Stimulated activated CD4-positive, alpha-beta T cell treated with anti-CD3 and anti-CD28 coated beads, Interleukin-15, amount 100 ng/mL, for 1 hour (primary cell): Measurements from ENCODE around the gene USP3.
A peak's percentile ranks its signal among the peaks of the same experiment; 100 is the strongest.

Experiments used
- DNase-seq, 2 donors: peaks; one replicate each; pipeline ENCODE4 v3.0.0-alpha.2; 2020; ENCODE audit warnings: low read depth in 1 of 2, low spot score in 1 of 2

USP3 gene

DNA sequence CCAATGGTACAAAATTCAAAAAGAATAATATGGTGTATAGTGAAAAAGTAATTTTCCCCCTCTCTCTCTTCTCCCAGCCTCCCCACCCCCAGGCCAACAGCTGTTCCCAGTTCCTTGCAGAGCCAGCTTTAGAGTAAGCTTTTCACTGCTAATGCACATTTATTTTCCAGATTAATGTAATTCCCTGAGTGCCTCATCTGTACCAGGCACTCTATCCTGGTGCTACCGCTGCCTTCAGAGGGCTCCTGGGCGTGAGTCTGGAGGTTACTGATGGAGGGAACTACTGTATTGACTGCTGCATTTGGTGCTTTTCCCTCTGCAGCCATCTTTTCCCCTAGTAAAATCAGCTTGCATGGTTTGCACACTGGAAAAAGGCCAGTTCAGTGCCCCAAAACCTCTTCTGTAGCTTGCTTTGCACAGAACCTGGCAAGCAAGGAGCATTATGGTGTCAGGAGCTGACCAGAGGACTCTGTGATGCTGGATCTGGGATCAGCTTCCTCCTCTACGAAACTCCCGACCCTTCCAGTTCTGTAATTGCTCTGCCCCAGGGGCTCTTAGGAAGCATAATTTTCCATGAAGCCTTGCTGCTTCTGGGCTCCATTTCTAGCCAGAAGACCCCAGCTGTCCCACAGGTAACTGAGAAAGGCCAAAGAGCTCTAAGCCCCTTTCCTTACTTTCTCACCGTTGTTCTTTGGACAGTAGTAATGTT is 8.5 kb upstream of the USP3 start:
- DNase-seq = no peak

DNA sequence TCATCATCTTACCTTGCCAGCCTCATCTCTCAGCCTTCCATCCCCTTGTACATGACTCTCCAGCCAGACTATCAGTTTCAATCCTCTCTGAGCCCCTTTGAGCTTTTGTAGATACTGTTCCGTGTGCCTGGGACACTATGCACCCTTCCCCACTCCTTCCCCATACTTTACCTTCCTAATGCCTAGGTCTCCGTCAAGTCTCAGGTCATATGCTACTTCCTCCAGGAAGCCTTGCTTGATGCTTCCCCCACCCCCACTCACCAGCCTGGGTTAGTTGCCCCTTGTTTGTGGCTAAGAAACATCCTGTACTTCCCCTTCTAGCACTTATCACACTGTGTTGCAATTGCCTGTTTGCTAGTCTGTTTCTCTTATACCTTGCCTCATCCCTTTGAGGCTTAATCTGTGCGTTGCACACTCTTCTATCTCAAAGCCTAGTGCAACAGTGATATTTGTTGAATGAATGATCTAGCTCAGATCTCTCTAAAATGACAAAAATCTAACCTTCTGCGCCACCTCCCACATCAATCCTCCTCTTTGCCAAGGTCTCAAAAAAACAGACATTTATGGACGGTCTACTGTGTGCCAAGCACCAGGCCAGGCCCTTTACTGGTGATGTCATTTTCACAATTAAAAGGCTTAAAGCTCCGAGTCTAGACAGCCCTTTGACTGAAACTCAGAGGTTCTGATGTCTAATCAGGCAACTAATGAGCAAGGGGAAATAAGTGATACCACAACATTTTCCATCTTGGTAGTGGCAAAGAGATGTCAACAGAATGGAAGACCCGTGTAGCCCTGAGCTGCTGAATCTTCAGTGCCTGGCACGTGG is 6.5 kb upstream of the USP3 start:
- DNase-seq = peak in 1 of 2 donors; percentile 45

DNA sequence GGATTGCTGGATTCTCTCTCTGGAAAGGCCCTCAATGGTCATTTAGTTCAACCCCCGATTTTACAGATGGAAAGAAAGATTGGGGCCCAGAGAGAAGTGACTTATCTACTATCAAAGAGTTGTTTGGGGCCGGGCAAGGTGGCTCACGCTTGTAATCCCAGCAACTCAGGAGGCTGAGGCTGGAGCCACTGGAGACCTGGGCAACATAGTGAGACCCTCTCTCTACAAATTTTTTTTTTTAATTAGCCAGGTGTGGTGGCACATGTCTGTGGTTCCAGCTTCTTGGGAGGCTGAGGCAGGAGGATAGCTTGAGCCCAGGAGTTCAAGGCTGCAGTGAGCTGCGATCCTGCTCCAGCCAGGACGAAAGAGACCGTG is 5.2 kb upstream of the USP3 start:
- no peak for DNase-seq

DNA sequence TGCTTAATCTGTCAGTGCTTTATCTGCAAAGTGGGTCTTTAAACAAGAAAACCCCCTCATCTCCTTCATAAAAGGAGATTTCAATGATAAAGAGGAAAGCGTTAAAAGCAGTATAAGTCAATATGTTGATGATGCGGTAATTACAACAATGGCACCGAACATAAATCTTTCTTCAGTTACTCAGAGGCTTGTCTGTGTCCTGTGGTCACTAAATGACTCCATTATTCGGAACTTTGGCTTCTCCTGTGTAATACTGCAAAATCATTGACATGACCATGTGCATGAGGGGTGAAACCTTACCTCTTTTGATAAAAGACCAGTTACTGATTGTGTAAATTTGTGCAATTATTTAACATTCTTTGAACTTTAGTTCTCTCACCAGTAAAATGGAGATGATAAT is 4.8 kb upstream of the USP3 start:
- DNase-seq = no peak

DNA sequence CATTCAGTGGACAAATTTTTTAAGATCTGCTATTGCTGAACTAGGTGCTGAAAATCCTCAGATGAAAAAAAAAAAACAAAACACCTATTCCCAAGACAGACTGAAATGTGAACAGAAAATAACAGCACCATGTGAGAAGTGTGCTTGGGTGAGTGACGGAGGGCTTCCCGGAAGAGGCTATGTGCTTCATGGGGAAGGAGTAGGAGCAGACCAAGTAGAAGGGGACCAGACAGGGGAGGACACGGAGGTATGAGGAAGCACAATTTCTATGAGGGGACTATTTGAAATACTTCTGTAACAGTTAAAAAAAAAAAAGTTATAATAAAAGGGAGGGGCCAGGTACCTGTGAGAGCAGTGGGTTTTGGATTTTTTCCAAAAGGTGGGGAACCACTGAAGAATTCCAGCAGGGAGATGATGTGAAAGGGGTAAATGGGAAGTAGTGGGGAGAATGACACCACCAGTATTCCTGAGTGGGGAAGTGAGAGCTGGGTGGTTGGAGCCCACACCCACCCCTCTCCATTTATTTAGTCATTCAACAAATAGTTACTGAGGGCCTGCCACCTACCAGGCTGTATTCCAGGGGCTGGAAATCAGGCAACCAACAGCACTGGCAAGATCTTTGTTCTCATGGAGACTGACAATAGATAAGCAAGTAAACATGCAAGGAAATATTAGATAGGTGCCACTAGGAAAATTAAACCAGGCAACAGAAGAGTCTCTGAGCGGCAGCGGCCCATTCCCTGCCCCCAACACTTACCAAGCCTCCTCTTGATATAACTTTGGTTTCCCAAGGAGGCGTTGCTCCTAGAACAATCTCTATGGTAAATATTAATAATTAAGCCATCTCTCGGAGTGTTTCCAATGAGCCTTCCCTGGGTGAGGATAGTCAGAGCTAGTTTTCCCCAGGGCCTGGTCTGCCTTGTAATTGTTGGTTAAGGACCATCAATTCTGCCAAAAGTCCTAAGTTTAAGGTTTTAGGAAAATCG is 3.8 kb upstream of the USP3 start:
- DNase-seq = no peak

DNA sequence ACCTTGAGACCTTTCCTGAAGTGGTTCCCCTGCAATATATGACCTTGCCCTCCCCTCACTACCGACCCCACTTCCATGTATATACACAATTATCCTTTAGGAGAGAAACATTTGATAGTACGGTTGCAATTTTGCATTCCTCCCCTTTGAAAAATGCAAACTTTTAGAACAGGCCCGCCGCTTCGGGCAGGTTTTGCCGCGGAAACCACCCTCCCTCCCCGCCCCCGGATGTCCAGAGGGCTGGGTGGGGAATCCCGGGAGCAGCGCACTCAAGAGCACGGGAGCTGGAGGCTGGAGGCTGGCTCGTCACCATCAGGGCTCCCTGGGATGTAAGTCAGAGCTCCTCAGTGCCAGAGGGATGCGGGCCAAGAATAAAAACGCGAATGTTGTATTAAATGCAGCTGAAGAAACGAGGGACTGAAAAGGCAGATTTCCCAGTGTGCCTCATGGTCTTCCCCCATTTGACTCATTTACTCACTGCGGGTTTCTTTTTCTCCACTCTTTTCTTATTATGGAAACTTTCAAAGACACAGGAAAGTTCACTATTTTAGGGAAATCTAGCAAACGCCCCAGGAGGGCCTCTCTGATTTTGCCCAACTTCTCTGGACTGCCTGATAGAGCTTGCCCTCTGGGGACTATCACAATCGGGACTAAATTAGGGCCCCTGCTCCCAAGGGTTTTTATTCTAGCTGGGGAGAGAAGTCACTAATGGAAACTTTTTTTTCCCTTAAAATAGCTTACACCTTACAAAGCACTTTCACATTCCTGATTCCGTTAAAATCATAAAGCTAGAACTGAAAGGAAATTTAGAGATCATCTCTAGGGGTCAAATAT is 2.9 kb upstream of the USP3 start:
- no peak for DNase-seq

DNA sequence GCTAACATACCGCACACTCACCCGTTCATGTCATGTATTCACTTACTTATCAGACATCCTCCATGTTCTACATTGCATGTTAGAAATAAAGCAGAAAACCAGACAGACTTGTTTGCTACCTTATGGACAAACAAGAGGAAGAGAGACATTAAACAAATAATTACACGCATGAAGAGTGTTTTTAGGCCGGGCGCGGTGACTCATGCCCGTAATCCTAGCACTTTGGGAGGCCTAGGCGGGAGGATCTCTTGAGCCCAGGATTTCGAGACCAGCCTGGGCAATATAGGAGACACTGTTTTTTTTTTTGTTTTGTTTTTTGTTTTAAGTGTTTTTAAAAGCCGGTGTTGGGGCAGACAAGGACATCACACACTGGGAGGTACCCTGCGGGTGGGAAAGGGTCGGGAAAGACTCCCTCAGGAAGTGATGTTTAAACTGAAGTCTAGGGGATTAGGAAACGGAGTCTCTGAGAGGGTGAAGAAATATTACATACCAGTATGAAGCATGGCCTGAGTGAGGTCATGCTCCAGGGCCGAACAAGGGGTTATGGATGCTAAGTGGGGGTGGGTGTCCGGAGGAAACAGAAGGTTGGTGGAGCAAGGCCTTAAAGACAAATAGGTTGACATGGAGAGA is 2.1 kb upstream of the USP3 start:
- DNase-seq = no peak

DNA sequence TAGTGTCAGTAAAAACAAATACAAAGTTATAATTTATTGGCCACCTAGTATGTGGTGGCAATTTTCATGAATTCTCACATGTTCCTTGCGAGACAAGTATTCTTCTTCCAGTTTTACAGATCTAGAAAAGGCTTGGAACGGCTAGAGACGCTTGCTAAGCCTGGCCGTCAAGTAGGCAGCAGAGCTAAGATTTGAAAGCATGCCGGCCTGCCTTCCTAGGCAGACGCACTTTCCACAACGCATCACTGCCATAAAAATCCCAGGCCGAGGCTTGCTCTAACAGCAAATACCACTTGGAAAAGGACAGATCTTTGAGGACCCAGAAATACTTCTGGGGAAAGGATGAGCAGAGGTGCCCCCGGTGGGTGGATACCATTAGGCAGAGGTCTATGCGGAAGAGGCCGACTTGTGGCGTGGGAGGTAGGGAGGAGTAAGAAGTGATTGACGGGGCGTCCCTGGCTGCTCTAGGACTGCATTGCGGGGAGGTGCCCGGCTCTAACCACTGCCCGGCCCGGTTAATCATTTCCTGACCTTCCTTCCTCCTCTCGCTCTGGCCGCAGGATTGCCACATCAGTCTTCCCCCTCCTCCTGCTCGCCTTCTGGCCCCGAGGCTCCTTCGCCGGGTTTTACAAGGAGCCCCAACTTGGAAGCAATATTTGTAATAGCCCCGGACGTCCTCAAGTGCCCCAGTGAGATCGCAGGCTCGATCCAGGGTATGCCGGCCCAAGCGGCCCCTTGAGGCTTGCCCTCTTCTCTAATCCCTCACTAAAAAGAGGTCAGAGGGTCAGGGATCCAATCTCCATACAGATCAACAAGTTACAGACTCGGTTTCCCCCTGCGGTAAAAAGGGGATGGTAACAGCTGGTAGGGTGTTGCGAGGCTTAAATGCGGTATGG is 1.3 kb upstream of the USP3 start:
- peak in 1 of 2 donors; percentile 38 for DNase-seq

DNA sequence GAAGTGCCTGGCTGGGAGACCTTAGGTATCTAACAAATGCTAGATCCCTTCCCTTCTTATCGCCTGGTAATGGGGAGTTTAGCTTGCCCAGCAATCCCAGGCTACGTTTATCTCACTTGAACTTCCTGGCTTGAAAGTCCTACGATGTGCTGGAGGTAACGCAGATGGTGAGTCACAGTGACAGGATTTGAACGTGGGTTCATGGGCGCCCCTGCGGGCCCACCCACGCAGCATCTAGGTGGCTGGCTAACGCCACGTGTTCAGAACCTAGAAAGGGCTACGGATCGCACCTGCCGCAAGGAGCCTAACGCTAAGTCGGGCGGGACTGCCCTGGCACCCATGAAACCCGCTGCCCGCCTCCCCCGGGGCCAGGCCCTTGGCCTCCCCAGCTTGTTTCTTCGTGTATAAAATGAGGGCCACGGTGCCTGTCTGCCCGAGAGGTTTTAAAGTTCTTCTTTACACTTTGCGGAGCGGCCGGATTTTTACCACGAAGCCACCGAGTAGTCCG is 600 bp upstream of the USP3 start:
- DNase-seq = peak; percentile 71 to 77

DNA sequence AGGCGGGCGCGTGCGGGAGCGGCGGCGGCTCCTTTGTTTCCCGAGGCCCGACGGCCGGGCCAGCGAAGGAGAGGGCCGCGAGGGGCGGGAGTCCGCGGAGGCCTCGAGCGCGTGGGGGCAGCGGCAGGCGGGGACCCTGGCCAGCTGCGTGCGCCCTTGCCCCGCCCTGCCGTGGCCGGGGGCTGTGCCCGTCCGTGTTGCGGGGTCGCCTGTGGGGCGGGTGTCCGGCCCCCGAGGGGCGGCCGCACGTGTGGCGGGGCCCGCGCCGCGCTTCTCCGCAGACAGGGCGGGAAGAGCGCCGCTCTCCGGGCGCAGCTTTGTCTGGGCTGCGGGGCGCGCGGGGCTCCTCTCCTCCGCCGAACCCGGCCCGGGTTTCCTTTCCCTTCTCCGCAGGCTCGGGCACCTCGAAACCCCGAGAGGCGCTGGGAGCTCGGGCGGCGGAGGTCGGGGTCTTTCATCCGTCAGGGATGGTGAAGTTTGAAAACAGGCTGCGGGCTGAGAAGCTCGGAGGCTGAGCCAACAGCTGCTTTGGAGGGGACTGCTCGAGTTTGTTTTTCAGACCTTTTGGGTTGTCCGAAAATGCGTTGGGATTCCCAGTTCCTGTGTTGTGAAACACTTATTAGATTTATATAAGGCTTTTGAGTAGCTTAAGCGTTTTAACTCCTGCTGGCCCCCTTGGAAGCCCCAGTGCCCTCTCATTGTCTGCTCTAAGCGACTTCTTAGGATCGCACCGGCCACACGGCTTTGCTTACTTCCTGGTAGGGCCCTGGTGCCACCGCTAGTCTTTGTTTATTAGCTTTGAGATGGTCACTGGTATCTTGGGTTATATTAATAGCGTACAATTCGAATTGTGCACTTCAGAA is 817 bp downstream of the USP3 start:
- DNase-seq = peak in 1 of 2 donors; percentile 21

DNA sequence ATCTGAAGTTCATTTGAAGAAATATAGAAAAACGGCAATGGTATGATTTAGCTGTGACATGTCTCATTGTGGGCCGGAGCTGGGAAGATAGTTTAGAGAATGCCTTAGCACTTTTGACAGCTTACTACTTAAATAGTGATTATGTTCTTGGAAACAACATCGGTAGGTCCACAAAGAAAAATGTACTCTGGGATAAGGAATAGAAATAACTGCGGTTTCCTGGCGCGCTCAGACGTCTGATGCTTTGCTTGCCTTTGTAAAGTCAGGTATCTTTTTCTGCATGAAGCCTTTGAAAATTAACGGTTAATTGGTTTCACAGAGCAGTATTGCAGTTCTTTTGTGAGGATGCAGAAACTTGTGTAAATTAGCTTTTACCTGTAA is 1.4 kb downstream of the USP3 start:
- DNase-seq = no peak

DNA sequence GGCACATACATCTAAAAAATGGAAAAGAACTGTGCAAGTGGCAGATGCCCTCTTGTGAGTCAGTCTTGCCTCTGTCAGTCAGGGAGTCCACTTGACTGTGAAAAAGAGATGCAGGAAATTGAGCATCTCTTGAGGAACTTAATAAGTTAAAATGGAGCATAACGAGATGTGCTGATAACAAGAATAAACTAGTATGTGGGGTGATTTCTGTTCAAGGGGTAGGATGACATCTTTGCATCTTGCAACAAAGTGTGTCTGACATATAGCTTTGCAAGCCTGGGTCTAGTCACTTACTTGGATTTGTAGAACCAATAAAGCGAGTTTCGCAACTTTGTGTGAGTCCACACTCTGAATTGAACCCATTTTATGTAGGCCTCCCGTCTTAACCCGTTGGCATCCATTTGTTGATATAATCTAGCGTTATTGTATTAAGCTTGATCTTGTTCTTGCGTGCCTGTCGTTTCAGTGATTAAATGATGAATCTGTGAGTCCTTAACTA is 2.2 kb downstream of the USP3 start:
- no peak for DNase-seq

DNA sequence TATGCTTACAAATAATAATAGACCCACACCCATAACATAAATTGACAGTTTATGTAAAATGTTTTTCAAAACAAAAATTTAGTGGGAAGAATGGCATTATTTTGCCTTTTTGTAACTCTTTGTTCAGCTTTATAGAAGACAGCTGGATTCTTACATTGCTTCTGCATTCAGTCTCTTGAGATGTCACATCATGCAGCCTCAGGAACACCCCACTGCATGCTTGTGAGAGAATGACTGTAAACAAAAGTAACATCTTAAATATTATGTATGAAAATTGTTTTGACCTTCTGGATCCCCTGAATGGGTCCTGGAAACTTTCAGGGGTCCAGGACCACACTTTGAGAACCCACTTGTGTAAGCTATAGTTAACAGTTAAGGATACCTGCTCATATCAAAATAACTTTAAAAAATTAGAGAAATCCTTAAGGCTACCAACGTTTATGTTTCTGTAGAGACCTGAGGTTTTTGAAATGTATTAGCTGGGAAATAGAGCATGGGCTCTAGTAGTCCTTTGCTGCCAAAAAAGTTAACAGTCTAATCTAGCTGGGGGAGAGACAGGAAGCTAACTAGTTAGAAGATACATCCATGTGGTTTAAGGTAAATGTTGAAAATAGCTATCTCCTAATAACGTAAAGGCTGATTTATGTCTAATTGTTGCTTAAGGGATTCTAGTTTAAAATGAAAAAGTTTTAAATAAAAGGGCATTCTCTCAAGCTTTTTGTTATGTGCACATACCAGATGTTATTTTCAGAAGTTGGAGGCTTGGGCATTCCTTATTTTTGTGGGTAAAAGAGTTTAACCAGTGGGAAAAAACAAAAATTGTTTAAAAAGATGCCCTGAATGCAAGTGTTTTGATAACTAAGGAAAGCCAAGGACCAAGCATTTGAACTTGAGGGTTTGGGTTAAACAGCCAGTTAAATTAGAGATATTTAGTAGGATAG is 3.8 kb downstream of the USP3 start:
- no peak for DNase-seq

DNA sequence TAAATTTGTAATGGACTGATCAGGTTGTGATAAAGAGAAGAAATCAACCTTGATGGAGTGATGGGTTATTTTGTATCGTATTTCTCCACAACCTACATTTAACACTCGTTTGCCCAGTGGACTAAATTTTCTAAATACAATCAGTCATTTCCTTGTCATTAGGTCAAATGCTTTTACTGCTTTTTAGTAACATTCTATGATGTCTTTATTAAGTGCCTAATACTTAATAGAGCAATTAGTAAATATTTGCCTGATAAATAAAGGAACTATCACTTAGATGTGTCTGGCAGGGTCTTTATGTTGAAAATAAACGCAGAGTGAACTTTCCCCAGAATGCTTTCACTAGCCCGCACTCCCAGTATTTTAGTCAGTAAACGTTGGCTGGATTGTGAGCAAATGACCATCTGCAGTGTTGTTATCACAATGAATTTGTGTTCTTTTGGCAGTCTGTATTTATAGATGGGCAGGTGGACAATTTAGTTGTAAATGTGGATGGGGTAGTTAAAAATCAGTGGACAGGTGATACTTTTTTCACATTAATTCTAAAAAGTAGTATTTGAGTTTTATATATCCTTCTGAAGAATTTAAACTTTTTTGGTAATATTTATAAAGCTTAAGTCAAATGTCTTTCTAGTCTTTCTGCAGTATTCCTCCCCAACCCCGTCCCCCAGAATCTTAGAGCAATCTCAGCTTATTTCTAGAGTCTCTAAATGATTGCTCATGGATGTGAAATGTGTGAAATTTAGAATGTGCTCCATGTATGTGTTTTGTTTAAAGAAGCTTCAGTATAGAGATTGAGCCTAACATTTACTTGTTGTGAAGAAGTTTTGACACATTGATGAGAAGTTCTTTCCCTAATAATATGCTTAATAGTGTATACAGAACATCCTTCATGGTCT is 4.9 kb downstream of the USP3 start:
- DNase-seq = no peak
